ENCODE results near the gene OR2T35.
"Not testable (repeated sequence)": the region's sequence is repeated elsewhere in the genome, so short reads cannot be mapped to it uniquely, and the experiment has no call there.

- TF ChIP-seq ELK4 (IDR thresholded peaks at IDR 0.05; ENCODE audit: borderline replicate concordance, low read depth, low read length); ZNF513 (tag by site-specific recombination; IDR thresholded peaks at IDR 0.05); BCL11A (tag by site-specific recombination; IDR thresholded peaks at IDR 0.05; ENCODE audit: low read depth); ZNF76 (tag by site-specific recombination; IDR thresholded peaks at IDR 0.05; ENCODE audit: borderline replicate concordance, low read depth); ZNF19 (tag by site-specific recombination; IDR thresholded peaks at IDR 0.05; ENCODE audit: low read depth); ZNF518A (tag by site-specific recombination; conservative IDR thresholded peaks at IDR 0.05; ENCODE audit: low read depth); ZNF629 (tag by site-specific recombination; IDR thresholded peaks at IDR 0.05); ZNF311 (tag by site-specific recombination; IDR thresholded peaks at IDR 0.05; ENCODE audit: borderline replicate concordance); SP2 (tag by site-specific recombination; IDR thresholded peaks at IDR 0.05); REST (tag by site-specific recombination; IDR thresholded peaks at IDR 0.05): not testable (repeated sequence)
- TF ChIP-seq, protein P1, sequence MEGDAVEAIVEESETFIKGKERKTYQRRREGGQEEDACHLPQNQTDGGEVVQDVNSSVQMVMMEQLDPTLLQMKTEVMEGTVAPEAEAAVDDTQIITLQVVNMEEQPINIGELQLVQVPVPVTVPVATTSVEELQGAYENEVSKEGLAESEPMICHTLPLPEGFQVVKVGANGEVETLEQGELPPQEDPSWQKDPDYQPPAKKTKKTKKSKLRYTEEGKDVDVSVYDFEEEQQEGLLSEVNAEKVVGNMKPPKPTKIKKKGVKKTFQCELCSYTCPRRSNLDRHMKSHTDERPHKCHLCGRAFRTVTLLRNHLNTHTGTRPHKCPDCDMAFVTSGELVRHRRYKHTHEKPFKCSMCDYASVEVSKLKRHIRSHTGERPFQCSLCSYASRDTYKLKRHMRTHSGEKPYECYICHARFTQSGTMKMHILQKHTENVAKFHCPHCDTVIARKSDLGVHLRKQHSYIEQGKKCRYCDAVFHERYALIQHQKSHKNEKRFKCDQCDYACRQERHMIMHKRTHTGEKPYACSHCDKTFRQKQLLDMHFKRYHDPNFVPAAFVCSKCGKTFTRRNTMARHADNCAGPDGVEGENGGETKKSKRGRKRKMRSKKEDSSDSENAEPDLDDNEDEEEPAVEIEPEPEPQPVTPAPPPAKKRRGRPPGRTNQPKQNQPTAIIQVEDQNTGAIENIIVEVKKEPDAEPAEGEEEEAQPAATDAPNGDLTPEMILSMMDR (tag by site-specific recombination; IDR thresholded peaks at IDR 0.05): not testable (repeated sequence)
Measured at GRCh38 chr1:248639652-248640051, 5.4 kb downstream of the OR2T35 start.

All from HEK293 (cell line).